Calu3 (cell line): ENCODE data around the gene MICAL3. TPM values are rescaled to one million over a fixed set of nuclear protein-coding genes. Genes with fewer than 3 reads are reported as not detected.

ENCODE experiments used
- BruUV-seq: library from RNA; stranded (reverse); fragments of 400-500 nt; replicated peaks from 2 replicates; lab custom pipeline; 2021; lab: Mats Ljungman, UMichigan
- CTCF ChIA-PET: fragments of 300-600 bp; sonication (Branson Sonifier 250); formaldehyde crosslinking; loops from one replicate; lab custom pipeline; 2022; ENCODE audit warnings: antibody characterized with exemption; lab: Charles Lee
- DNase-seq: peaks from one replicate; pipeline ENCODE4 v3.0.0; 2022
- H3K27ac Mint-ChIP-seq: one replicate; pipeline ENCODE4 v1.8.0; 2022; ENCODE audit warnings: mixed read lengths; ENCODE audit not compliant: unreplicated experiment
- H3K27me3 Mint-ChIP-seq: one replicate; pipeline ENCODE4 v1.8.0; 2022; ENCODE audit warnings: mixed read lengths; ENCODE audit not compliant: unreplicated experiment
- H3K36me3 Mint-ChIP-seq: one replicate; pipeline ENCODE4 v1.8.0; 2022; ENCODE audit warnings: mild to moderate bottlenecking, moderate library complexity, mixed read lengths; ENCODE audit not compliant: insufficient read depth, unreplicated experiment
- H3K4me1 Mint-ChIP-seq: one replicate; pipeline ENCODE4 v1.8.0; 2022; ENCODE audit warnings: mild to moderate bottlenecking, low read depth, mixed read lengths; ENCODE audit not compliant: unreplicated experiment
- H3K4me3 Mint-ChIP-seq: one replicate; pipeline ENCODE4 v1.8.0; 2022; ENCODE audit warnings: mild to moderate bottlenecking, low read depth, moderate library complexity, mixed read lengths; ENCODE audit not compliant: unreplicated experiment
- H3K9me3 Mint-ChIP-seq: one replicate; pipeline ENCODE4 v1.8.0; 2022; ENCODE audit warnings: low read depth, mixed read lengths; ENCODE audit not compliant: unreplicated experiment
- CTCF ChIP-seq: fragments of 200-600 bp; IDR thresholded peaks from one replicate; pipeline ENCODE4 v1.8.0; 2022; ENCODE audit warnings: antibody characterized with exemption; ENCODE audit not compliant: unreplicated experiment
- intact Hi-C: fragments of 100-400 bp; cut with micrococcal nuclease; formaldehyde crosslinking; loops from one replicate; pipeline ENCODE4 v1.10.0; 2022; ENCODE audit not compliant: unreplicated experiment
- total RNA-seq: library from RNA; stranded (reverse); gene quantifications from 2 replicates; pipeline ENCODE4 v1.2.3, GENCODE V29; 2022

The MICAL3 gene
- total RNA-seq, 1 experiment from 2014 or later, result 60.6 TPM

DNA sequence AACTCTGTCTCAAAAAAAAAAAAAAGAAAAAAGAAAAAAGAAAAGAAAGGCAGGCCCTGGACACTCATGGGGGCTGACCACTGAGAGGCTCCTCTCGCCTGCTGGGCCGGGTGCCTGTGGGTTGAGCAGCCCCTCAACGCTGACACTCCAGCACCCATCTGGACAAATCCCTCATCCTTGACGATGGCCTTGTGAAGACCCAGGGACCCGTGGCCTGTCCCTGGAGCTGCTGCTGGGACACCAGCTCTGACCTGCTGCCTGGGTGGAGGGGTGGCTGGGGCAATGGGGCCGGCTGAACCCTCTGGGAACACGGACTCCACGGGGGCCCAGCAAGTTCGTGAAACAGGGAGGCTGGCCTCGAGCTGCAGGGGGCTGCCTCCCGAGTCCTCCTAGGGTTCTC lies 239.6 kb downstream of the MICAL3 start:
- Mint-ChIP-seq H3K27ac (no peak overlapping the region), H3K9me3 (no peaks in the 10 kb centered on the region), H3K4me3 (no peak overlapping the region), H3K36me3 (no peaks in the 10 kb centered on the region), H3K27me3 (no peaks in the 10 kb centered on the region), H3K4me1 (peaks cover 25% of the 10 kb centered on the region)
- TF ChIP-seq CTCF, result no peak
- BruUV-seq, result no TSS peak
- intact Hi-C loops, result loop anchor here (1.0 kb wide), 1 partner anchor 226 kb away; no protein-coding TSS in a partner anchor
- no peak for DNase-seq
- CTCF ChIA-PET, result interaction anchor here (0.9 to 3.8 kb wide), 12 partner anchors 11 to 710 kb away, joined by 3 to 68 read pairs (median 6); partner anchors contain the start of genes BCL2L13, BID and PEX26

DNA sequence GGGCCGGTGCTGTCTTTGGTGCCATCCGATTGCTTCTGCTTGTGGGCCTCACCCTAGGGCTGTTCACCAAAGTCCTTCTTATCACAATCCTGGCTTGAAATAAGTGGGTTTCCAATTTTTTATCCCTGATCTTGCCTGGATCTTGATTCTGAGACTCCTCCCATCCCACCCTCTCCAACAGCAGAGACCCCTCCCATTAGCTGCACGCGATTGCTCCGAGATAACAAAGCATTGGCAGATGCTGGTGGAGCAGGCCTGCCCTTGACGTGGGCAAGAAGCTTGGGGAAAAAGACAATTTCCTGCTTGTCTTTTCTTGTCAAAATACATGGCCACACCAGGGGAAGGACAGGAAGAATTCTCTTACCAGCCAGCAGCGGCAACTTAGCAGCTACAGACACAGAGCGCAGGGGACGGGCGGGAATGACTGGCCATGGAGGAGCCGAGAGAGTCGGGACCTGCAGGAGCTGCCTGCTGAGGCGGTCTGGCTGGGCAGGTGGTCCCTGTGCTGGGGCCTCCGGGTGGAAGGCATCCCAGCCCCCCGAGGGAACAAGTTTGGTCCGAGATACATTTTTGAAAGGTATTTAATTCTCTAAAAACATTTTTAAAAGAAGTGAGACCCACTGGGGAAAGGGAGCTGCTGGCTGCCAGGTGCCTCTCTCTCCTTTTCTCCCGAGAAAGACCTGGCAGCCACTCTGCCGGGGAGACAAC lies 240.4 kb downstream of the MICAL3 start:
- CTCF ChIA-PET, result interaction anchor here (1.9 to 3.8 kb wide), 2 partner anchors 41 to 225 kb away, joined by 27 to 68 read pairs; no protein-coding TSS in a partner anchor
- Mint-ChIP-seq H3K27me3 (no peaks in the 10 kb centered on the region), H3K4me1 (peaks cover 25% of the 10 kb centered on the region), H3K4me3 (no peak overlapping the region), H3K9me3 (no peaks in the 10 kb centered on the region), H3K36me3 (no peaks in the 10 kb centered on the region), H3K27ac (no peak overlapping the region)
- intact Hi-C loops, result no loop called here
- no peak for DNase-seq
- no TSS peak for BruUV-seq
- no peak for TF ChIP-seq CTCF

DNA sequence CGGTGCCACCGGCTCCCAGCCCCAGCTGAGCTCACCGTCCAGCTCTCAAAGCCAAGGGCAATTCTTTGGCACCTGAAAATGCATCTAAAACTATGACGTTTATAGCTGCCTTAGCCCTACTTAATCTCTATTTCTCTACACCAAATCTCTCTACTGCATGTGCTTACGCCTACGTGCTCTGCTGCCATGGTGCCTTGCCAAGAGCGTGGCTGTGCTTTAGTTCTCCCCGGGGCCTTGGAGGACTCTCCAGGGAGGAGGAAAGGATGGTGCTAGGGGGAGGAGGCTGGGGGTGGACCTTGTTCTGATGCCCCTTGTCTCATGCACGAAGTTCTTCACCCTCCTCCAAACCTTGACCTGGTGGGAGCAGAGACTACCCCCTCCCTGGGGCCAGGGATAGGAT lies 241.0 kb downstream of the MICAL3 start:
- no TSS peak for BruUV-seq
- intact Hi-C loops, result no loop called here
- H3K4me3 Mint-ChIP-seq, result no peak overlapping the region
- no peak overlapping the region for H3K27ac Mint-ChIP-seq
- peaks cover 25% of the 10 kb centered on the region for H3K4me1 Mint-ChIP-seq
- no peaks in the 10 kb centered on the region for H3K9me3 Mint-ChIP-seq
- H3K27me3 Mint-ChIP-seq, result no peaks in the 10 kb centered on the region
- no peak for DNase-seq
- CTCF ChIA-PET, result no interaction called here
- H3K36me3 Mint-ChIP-seq, result no peaks in the 10 kb centered on the region
- no peak for TF ChIP-seq CTCF

DNA sequence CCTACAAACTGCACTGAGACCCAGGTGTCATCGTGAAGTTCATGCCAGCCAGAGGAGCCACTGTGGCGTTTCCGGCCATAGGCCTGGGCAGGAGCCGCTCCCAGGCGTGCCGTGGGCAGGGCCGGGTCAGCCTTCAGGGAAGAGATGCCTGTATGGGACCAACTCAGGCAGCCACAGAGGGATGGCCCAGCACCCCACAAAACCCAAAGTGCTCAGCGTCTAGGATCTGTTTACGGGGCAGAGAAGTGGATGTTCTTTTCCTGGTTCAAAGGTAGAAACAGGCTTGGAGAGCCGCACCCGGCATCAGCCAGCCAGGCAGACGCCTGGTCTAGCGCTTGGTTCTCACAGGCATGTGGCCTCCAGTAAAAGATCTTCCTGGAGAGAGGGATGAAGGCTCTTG lies 241.7 kb downstream of the MICAL3 start:
- Mint-ChIP-seq H3K27ac (no peak overlapping the region), H3K9me3 (no peaks in the 10 kb centered on the region), H3K4me1 (peaks cover 25% of the 10 kb centered on the region), H3K27me3 (no peaks in the 10 kb centered on the region), H3K36me3 (no peaks in the 10 kb centered on the region), H3K4me3 (no peak overlapping the region)
- CTCF ChIA-PET, result interaction anchor here (1.8 kb wide), 1 partner anchor 40 kb away, joined by 10 read pairs; no protein-coding TSS in a partner anchor
- DNase-seq, result no peak
- BruUV-seq, result no TSS peak
- intact Hi-C loops, result no loop called here
- no peak for TF ChIP-seq CTCF
